ENCODE results near the gene EPHB2. TPM values are rescaled to one million over a fixed set of nuclear protein-coding genes. Genes with fewer than 3 reads are reported as not detected.
A peak's percentile ranks its signal among the peaks of the same experiment; 100 is the strongest.

EPHB2 gene
- total RNA-seq, 2 donors from 2014 or later = 34.0 to 50.7 TPM

DNA sequence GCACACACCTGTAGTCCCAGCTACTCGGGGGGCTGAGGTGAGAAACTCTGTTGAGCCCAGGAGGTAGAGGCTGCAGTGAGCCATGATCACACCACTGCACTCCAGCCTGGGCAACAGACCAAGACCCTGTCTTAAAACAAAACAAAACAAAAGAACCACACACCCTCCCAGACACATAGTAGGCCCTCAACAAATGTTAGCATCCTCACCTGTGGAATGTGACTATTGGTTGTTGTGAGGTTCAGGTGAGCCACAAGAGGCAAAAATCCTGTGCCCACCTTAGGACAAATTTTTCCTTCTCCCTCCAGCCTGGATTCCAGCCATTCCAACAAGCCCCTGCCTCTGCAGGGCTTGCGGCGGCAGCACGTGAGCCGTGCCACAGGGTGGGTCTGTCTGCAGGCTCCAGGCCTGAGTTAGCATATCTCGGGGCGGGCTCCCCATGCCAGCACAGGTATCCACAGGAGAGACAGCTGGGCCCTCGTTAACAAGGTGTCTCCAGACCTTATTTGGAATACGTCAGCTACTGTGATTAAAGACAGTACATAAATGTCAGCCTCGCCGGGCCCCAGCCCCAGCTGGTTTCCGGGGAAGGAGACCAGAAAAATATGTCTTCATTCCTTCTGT is 40.2 kb upstream of the EPHB2 start:
- Mint-ChIP-seq H3K9me3 (no peaks in the 10 kb centered on the region), H3K4me3 (no peak overlapping the region), H3K27me3 (ENCODE audit: insufficient read depth) (no peaks in the 10 kb centered on the region), H3K36me3 (ENCODE audit: low read depth) (no peaks in the 10 kb centered on the region), H3K27ac (no peak overlapping the region), H3K4me1 (no peaks in the 10 kb centered on the region)
- TF ChIP-seq, protein P1, sequence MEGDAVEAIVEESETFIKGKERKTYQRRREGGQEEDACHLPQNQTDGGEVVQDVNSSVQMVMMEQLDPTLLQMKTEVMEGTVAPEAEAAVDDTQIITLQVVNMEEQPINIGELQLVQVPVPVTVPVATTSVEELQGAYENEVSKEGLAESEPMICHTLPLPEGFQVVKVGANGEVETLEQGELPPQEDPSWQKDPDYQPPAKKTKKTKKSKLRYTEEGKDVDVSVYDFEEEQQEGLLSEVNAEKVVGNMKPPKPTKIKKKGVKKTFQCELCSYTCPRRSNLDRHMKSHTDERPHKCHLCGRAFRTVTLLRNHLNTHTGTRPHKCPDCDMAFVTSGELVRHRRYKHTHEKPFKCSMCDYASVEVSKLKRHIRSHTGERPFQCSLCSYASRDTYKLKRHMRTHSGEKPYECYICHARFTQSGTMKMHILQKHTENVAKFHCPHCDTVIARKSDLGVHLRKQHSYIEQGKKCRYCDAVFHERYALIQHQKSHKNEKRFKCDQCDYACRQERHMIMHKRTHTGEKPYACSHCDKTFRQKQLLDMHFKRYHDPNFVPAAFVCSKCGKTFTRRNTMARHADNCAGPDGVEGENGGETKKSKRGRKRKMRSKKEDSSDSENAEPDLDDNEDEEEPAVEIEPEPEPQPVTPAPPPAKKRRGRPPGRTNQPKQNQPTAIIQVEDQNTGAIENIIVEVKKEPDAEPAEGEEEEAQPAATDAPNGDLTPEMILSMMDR (conservative IDR thresholded peaks at IDR 0.05) = no peak
- no peak overlapping the region for H3K9ac ChIP-seq (ENCODE audit: extremely low read depth, low read length, poor library complexity, severe bottlenecking)
- no peak overlapping the region for H3K27ac ChIP-seq (ENCODE audit: low read depth, low read length)
- no peak overlapping the region for H3K4me3 ChIP-seq (ENCODE audit: low read length)
- 82 to 89% methylated on average over 10 to 12 of the region's 12 CpGs for WGBS, 2 experiments (ENCODE audit: insufficient coverage in 1 of 2, insufficient read length in 1 of 2)
- no peak for DNase-seq
- no peaks in the 10 kb centered on the region for H3K36me3 ChIP-seq (ENCODE audit: control insufficient read depth, insufficient read depth, low read length)
- H3K9me3 ChIP-seq (ENCODE audit: control insufficient read depth, low read length) = no peaks in the 10 kb centered on the region
- H3K4me1 ChIP-seq (ENCODE audit: control insufficient read depth, insufficient read depth, low read length) = peaks cover 2% of the 10 kb centered on the region
- H3K27me3 ChIP-seq (ENCODE audit: control insufficient read depth, insufficient read depth, low read length, poor library complexity, severe bottlenecking) = no peaks in the 10 kb centered on the region

DNA sequence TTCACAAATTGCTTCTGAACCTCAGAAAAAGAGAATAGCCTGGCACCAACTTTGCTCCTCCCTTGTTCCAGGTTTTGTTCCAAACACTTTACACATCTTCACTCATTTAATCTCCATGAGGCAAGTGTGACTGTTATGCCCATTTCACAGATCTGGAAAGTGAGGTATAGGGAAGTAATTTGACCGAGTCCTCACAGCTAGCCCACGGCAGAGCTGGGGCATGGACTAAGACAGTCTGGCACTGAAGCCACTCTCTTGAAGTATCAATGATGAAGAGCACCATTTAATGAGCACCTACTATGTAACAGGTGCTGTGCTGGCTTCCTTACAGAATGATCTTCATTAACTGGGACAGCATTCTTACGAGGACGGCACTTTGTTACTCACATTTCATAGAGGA is 38.6 kb upstream of the EPHB2 start:
- Histone ChIP-seq H3K4me3 (ENCODE audit: low read length) (no peak overlapping the region), H3K9ac (ENCODE audit: extremely low read depth, low read length, poor library complexity, severe bottlenecking) (no peak overlapping the region), H3K36me3 (ENCODE audit: control insufficient read depth, insufficient read depth, low read length) (no peaks in the 10 kb centered on the region), H3K27ac (ENCODE audit: low read depth, low read length) (no peak overlapping the region), H3K4me1 (ENCODE audit: control insufficient read depth, insufficient read depth, low read length) (peaks cover 2% of the 10 kb centered on the region), H3K9me3 (ENCODE audit: control insufficient read depth, low read length) (no peaks in the 10 kb centered on the region), H3K27me3 (ENCODE audit: control insufficient read depth, insufficient read depth, low read length, poor library complexity, severe bottlenecking) (no peaks in the 10 kb centered on the region)
- no peaks in the 10 kb centered on the region for H3K4me1 Mint-ChIP-seq
- TF ChIP-seq, protein P1 (conservative IDR thresholded peaks at IDR 0.05) = no peak
- no peak overlapping the region for H3K4me3 Mint-ChIP-seq
- H3K9me3 Mint-ChIP-seq = no peaks in the 10 kb centered on the region
- 94 to 97% methylated on average over 4 of the region's 4 CpGs for WGBS, 2 experiments (ENCODE audit: insufficient coverage in 1 of 2, insufficient read length in 1 of 2)
- no peak for DNase-seq
- H3K36me3 Mint-ChIP-seq (ENCODE audit: low read depth) = no peaks in the 10 kb centered on the region
- no peak overlapping the region for H3K27ac Mint-ChIP-seq
- H3K27me3 Mint-ChIP-seq (ENCODE audit: insufficient read depth) = no peaks in the 10 kb centered on the region

DNA sequence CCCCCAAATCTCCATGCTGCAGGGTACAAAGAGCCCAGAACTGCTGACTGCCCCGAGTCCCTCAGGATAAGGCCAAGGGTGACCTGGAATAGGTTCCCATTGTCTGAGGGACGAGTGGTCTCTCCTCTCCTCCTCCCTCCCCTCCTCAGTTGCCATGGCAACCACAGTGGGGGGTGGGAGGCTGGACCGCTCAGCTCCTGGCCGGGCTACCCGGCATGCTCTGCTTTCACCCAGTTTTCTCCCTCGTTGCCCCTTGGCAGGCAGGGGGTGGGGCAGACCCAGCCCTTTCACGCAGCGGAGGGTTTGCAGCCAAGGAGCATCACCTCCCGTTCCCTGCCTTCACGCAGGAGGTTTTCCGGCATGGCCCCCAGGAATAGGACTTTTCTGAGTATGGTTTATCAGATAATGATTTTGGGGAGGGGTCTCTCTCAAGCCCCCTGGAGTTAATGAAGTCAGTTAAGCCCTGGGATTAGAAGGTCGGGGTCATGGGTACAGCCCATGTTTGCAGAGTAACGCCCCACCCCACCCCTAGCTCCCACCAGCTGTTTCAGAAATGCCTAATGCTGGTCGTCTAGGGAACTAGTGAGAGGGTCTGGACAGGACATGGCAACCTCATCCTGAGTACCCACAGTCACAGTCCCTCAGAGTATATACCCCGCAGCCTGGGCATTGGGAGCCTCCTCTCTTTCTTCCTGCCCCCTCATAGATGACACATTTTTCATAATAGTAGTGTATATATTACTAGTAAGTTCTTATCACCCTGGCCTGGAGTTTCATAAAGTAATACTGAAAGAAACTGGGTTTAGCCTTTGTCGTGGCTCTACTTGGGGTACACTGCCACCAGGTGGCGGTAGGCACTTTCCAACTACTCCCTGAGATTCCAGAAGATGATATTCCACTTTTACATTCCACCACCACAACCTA is 36.9 kb upstream of the EPHB2 start:
- TF ChIP-seq, protein P1 (conservative IDR thresholded peaks at IDR 0.05) = peak; percentile 95
- peaks cover 2% of the 10 kb centered on the region for H3K4me1 ChIP-seq (ENCODE audit: control insufficient read depth, insufficient read depth, low read length)
- H3K4me3 ChIP-seq (ENCODE audit: low read length) = no peak overlapping the region
- H3K27me3 Mint-ChIP-seq (ENCODE audit: insufficient read depth) = no peaks in the 10 kb centered on the region
- no peaks in the 10 kb centered on the region for H3K27me3 ChIP-seq (ENCODE audit: control insufficient read depth, insufficient read depth, low read length, poor library complexity, severe bottlenecking)
- H3K9me3 Mint-ChIP-seq = no peaks in the 10 kb centered on the region
- H3K27ac Mint-ChIP-seq = no peak overlapping the region
- no peaks in the 10 kb centered on the region for H3K9me3 ChIP-seq (ENCODE audit: control insufficient read depth, low read length)
- H3K36me3 ChIP-seq (ENCODE audit: control insufficient read depth, insufficient read depth, low read length) = no peaks in the 10 kb centered on the region
- no peak overlapping the region for H3K4me3 Mint-ChIP-seq
- 20 to 38% methylated on average over 2 to 17 of the region's 17 CpGs for WGBS, 2 experiments (ENCODE audit: insufficient coverage in 1 of 2, insufficient read length in 1 of 2)
- H3K4me1 Mint-ChIP-seq = no peaks in the 10 kb centered on the region
- no peaks in the 10 kb centered on the region for H3K36me3 Mint-ChIP-seq (ENCODE audit: low read depth)
- peak overlapping the region; percentile 84 for H3K27ac ChIP-seq (ENCODE audit: low read depth, low read length)
- peak; percentile 81 for DNase-seq
- H3K9ac ChIP-seq (ENCODE audit: extremely low read depth, low read length, poor library complexity, severe bottlenecking) = no peak overlapping the region
